GM21717 (cell line): ENCODE data around the gene CLIC4.
"Not testable (repeated sequence)": the region's sequence is repeated elsewhere in the genome, so short reads cannot be mapped to it uniquely, and the experiment has no call there.

ENCODE experiments used
- ATAC-seq: cut with Tn5 transposase; IDR thresholded peaks from one replicate; pipeline ENCODE4 v1.9.1; 2021; ENCODE audit warnings: mild to moderate bottlenecking, moderate library complexity; ENCODE audit not compliant: unreplicated experiment

Gene CLIC4

GRCh38 chr1:24743404-24744211 is 1.6 kb upstream of the CLIC4 start:
- no peak for ATAC-seq

DNA sequence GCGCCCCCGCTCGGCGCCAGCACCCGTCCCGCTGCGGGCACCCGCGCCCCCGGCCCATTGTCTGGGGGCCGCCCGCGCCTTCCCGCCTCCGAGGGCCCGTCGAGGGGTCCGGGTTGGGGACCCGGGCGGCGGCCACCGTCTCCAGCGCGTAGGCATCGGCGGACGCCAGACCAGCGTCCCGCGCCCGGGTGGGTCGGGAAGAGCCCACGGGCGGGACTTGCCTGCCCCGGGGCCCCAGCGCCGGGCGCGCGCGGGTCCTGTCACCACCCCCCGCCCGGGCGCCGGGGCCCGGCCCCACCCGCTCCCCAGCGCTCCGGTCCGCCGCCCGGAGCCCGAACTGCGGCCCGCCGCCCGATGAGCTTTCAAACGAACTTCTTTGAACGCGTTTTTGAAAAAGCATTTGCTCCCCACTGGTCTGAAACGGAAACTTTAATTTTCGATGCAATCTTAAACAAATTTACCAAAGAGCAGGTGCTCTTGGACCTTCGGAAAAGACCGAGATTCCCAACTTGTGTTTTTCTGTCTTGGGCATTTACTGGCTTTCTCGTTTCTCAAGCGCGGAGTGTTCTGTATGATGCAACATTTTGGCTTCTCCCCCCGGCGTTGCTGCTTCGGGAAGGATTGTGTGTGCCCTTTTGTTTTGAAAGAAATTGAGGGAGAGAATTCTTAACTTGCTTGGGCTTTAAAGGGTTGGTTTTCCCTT is 615 bp downstream of the CLIC4 start:
- ATAC-seq, result peak; percentile 16

GRCh38 chr1:24748191-24749121 is 3.2 kb downstream of the CLIC4 start:
- no peak for ATAC-seq

GRCh38 chr1:24749252-24749651 is 4.0 kb downstream of the CLIC4 start:
- no peak for ATAC-seq

- no peak for ATAC-seq
Observed at GRCh38 chr1:24749886-24750285, 4.6 kb downstream of the CLIC4 start.

DNA sequence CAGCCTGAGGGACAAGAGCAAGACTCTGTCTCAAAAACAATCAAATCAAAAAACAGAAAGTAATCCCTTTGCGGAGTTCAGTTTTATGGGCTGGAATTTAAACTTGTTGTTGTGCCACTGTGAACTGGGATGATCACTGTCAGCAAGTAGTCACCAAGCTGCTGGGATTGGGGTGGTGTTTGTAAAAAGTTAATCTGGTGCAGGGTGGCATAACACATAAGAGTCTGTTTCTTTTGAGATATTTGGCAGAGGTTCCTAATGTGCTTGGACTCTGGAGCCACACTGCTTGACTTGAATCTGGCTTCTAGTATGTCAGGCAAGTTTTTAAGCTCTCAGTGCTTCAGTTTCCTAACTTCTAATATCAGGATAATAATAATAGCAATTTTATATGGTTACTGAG is 6.6 kb downstream of the CLIC4 start:
- ATAC-seq, result no peak

DNA sequence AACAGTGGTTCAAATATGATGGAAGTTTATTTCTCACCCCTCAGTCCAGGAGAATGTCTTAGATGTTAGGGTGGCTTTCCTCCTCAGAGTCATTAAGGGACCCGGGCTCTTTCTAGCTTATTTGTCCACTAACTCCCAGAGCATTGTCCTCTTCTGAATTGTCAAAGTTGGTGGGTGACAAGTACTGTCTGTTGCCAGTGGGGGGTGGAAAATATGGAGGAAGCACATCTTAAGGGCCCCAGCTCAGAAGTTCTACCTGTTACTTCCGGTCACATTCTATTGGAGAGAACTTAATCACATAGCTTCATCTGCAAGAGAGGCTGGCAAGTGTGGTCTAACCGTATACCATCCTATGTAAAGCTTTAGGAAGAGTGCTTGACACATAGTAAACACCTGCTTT is 7.1 kb downstream of the CLIC4 start:
- no peak for ATAC-seq

DNA sequence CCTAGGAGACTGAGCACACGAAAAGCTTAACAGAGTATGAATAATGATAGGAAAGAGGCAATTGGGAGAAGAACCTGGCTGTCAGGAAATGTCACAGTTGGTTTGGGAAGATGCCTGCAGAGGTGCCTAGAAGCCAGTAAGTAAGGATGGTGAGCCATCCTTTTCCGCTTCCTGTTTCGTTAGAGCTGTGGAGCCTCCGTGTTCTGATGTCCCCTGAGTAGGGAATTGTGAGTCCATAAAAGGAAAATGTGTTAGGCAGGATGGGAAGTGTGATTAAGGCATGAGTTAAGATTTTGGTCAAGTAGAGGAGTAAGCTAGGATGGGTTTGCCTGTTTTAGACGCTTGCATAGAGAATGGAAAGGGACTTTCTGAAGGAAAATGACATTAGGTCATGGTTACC is 9.0 kb downstream of the CLIC4 start:
- no peak for ATAC-seq

- ATAC-seq, result not testable (repeated sequence)
Observed at GRCh38 chr1:24755323-24755722, 10.1 kb downstream of the CLIC4 start.

GRCh38 chr1:24756395-24756794 is 11.1 kb downstream of the CLIC4 start:
- ATAC-seq, result no peak

DNA sequence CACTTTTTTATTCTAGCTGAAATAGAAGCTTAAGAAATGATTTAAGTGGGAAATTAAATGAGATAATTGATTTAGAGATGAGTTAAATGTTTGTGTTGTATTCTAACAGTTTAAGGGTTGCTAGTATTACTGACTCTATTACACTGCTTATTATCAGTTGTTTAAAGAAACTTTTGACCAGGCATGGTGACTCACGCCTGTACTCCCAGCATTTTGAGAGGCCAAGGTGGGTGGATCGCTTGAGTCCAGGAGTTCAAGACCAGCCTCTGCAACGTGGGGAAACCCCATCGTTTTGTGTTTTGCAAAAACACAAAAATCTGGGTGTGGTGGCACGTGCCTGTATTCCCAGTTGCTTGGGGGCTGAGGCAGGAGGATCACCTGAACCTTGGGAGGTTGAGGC is 14.2 kb downstream of the CLIC4 start:
- no peak for ATAC-seq

- no peak for ATAC-seq
Observed at GRCh38 chr1:24761582-24761981, 16.3 kb downstream of the CLIC4 start.

DNA sequence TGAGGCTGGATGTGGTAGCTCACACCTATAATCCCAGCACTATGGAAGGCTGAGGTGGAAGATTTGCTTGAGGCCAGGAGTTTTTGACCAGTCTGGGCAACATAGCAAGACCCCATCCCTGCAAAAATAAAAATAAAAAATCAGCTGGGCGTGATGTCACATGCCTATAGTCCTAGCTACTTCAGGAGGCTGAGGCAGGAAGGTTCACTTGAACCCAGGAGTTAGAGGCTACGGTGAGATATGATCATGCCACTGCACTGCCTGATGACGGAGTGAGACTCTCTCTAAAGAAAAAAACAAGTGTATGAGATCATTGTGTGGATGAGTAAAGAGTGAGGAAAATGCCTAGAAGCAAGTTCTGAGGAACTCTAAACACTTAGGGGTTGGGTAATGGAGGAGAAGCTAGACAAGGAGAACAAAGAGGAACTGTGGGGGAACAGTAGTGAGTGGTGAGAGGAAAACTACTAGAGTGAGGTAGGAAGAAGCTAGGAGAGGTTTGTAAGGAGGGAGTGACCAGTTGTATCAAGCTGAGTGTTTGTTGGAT is 17.0 kb downstream of the CLIC4 start:
- no peak for ATAC-seq

DNA sequence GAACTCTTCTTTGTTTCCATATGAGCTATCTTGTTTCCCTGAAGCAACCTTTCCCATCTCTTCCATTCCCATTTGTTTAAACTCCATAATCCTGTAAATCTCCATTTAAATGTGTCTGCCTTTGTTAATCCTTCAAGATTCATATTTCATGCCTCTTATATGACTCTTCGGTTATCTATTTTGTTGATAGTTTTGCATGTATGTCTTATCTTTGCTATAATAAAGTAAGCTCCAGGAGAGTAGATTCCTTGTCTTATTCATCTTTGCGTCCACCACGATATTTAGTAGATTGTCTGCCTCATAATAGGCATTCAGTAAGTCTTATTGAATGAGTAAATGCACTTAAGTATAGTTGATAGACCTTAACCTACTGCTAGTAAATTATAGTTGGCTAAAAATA is 18.4 kb downstream of the CLIC4 start:
- ATAC-seq, result no peak

DNA sequence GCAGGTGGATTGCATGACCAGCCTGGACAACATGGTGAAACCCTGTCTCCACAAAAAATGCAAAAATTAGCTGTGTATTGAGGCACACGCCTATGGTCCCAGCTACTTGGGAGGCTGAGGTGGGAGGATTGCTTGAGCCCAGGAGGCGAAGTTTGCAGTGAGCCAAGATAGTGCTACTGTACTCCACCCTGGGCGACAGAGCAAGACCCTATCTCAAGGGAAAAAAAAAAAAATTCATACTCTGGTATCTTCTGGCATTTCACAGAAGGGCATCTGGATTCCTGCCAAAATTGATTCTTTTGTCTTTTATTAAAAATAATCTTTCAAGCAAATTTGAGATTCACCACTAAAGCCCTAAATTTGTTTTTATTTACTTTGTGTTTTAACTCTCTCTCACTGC is 19.2 kb downstream of the CLIC4 start:
- ATAC-seq, result no peak

DNA sequence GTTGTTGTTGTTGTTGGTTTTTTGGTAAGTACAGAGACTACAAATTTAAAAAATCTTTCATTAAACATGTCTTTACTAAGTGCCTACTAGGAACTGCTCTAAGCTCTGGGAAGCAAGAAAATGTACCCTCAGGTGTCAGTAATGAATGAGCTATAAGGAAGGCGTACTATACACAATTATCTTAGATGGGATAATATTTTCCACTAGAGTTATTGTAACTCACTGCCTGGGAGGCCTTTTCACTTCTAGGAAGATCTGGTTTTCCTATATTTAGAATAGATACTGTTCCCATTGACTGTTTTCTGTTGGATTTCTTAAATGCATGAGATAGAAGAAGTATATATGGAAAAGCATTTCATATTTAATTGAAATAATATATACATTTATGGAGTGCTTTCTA is 19.6 kb downstream of the CLIC4 start:
- no peak for ATAC-seq

GRCh38 chr1:24765308-24765988 is 20.2 kb downstream of the CLIC4 start:
- ATAC-seq, result no peak

DNA sequence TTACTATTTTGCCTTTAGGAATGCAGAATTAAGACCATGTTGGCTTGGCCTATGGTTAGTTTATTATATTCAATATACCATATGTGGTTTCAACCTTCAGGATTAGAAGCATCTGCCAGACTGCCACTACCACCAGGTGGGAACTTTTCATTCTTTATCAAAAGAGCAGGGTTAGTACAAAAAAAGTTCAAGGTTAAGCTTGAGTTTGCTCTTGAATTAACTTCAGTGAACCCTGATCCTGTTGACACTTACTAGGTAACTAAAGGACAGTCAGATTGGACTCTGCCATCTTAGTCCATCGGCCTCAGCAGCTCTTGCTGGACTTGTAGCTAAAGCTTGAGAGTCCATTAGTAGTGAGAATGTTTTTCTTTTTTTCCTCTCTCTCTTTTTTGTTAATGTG is 22.1 kb downstream of the CLIC4 start:
- ATAC-seq, result no peak

- ATAC-seq, result no peak
Observed at GRCh38 chr1:24768873-24769605, 23.8 kb downstream of the CLIC4 start.
